Tibial nerve (tissue), 4 donors: ENCODE results near the gene SLC2A4RG.

Experiments
- CTCF ChIP-seq, 5 experiments: fragments of 200-600 bp in 3 of 5; fragments of 450-650 bp in 2 of 5; sonication (generic) in 3 of 5; IDR thresholded peaks; one replicate each; pipeline ENCODE4 v1.5.1; 2016 to 2019; ENCODE audit warnings: antibody characterized with exemption in 5 of 5, mild to moderate bottlenecking in 3 of 5, moderate library complexity in 2 of 5
- EP300 ChIP-seq, 2 donors: sonication (generic); formaldehyde crosslinking; IDR thresholded peaks; one replicate each; pipeline ENCODE4 v1.6.1; 2017; ENCODE audit warnings: antibody characterized with exemption in 2 of 2, mild to moderate bottlenecking in 1 of 2
- POLR2A ChIP-seq, 2 donors: fragments of 450-650 bp; IDR thresholded peaks; one replicate each; pipeline ENCODE4 v1.6.1; 2017; ENCODE audit warnings: antibody characterized with exemption in 2 of 2, mild to moderate bottlenecking in 2 of 2, moderate library complexity in 2 of 2

GRCh38 chr20:63706027-63706695, 33.4 kb upstream of the SLC2A4RG start:
- TF ChIP-seq CTCF (IDR thresholded peaks at IDR 0.05) (no peak), POLR2A (IDR thresholded peaks at IDR 0.05) (no peak), EP300 (IDR thresholded peaks at IDR 0.05) (no peak)
